ENCODE measurements around the gene CSPG4.

- TF ChIP-seq CTCF (IDR thresholded peaks at IDR 0.05) (no peak), POLR2A (IDR thresholded peaks at IDR 0.05) (no peak), POLR2AphosphoS5 (IDR thresholded peaks at IDR 0.05) (no peak)
Observed at GRCh38 chr15:75702436-75702835, 10.2 kb downstream of the CSPG4 start.
